Lower leg skin (tissue), 3 donors: ENCODE results near the gene GM2A.

Experiments
- CTCF ChIP-seq, 3 donors: fragments of 450-650 bp; IDR thresholded peaks; one replicate each; pipeline ENCODE4 v1.5.1; 2016; ENCODE audit warnings: antibody characterized with exemption in 3 of 3, mild to moderate bottlenecking in 3 of 3, moderate library complexity in 2 of 3
- POLR2A ChIP-seq, 2 donors: fragments of 450-650 bp; IDR thresholded peaks; one replicate each; pipeline ENCODE4 v1.6.1; 2016 to 2017; ENCODE audit warnings: antibody characterized with exemption in 2 of 2, mild to moderate bottlenecking in 1 of 2, moderate library complexity in 1 of 2

- TF ChIP-seq POLR2A (IDR thresholded peaks at IDR 0.05) (no peak), CTCF (IDR thresholded peaks at IDR 0.05) (no peak)
These were observed 35.2 kb downstream of the GM2A start for GRCh38 chr5:151288180-151288579.
